GM21737 (cell line): ENCODE results near the gene ULK4.
"Not testable (repeated sequence)": the region's sequence is repeated elsewhere in the genome, so short reads cannot be mapped to it uniquely, and the experiment has no call there.

Source experiments
- ATAC-seq: cut with Tn5 transposase; IDR thresholded peaks from one replicate; pipeline ENCODE4 v1.9.1; 2021; ENCODE audit warnings: mild to moderate bottlenecking, moderate library complexity; ENCODE audit not compliant: unreplicated experiment

ULK4 gene

GRCh38 chr3:41592753-41593510 lies 369.0 kb downstream of the ULK4 start:
- no peak for ATAC-seq

- no peak for ATAC-seq
Observed at GRCh38 chr3:41583014-41583413, 378.9 kb downstream of the ULK4 start.

DNA sequence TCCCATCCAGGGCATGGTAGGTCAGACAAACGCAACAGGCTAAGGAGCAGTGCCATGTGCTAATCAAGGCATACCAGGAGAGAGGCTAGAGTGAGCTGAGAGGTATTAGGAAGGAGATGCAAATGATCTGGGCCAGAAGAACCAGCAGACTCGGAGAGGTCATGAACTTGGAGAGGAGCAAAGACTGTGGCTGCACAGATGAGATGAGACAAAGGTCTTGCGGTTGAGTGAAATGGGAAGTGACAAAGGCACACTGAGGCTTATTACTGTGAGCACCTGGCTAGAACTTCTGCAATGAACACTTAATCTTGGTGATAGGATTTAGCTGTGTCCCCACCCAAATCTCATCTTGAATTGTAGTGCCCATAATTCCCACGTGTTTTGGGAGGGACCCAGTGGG lies 380.2 kb downstream of the ULK4 start:
- peak; percentile 95 for ATAC-seq

DNA sequence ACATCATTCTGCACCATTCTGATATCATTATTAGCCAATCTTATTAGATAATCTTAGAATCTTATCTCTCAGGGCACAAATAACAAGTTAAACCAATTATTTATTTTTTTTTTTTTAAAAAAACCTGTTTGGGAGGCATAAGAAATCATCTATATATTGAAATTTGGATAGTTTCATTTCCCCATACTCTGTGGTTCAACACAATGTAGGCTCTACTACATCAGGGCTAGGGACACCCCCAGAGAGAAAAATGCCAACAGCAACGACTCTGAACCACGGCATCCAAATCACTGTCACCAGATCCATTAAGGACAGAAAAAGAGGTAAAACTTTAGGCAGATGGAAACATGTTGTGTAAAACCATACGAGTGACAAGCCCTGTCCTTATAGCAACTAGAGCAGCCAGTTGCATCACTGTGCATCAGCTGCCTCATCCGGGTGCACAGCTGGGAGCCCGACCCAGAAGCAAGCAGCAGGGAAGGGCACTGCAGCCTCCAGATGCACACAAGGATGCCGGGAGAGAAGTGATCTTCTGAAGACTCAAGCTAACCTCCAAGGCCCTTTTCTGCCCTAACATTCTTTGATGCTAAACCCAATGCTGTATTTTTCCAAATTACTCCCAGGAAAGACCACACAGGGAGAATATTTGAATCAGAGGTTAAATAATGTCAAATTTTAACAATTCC lies 381.5 kb downstream of the ULK4 start:
- no peak for ATAC-seq

DNA sequence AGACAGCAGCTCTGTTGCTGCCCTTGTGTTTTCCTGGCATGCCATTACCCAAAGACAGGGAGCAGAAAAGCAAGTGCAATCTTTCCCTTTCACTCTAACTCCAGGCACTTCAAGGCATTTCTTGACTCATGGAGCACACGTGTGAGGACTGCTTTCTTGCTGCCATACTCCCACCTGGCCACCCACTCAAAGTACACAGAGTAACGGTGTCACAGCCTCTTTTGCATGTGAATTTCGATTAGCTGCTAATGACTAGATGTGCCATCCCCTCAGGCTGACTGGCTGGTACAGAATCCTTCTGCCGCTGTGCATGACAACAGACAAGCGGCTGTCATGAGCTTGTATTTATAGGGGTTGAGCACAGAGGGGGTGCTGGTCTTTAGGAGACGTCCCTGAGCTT lies 382.0 kb downstream of the ULK4 start:
- no peak for ATAC-seq

DNA sequence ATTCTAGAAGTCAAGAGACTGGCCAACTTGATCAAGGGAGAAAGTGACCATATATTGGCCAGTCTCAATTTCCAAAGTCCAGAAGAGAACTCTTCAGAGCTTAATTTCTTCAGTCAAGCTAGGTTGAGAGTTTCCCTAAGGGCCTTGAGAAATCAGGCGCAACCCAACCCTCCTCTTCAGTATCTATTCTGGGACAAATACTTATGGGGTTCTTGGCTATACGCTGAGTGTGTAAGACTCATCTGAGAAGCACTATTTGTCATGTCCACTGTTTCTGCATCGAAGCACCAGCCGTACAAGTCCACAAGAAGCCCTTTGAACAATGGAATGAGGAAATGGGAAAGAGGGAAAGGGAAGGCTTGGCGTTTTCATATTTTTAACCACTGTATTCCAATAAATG lies 383.1 kb downstream of the ULK4 start:
- ATAC-seq = no peak

DNA sequence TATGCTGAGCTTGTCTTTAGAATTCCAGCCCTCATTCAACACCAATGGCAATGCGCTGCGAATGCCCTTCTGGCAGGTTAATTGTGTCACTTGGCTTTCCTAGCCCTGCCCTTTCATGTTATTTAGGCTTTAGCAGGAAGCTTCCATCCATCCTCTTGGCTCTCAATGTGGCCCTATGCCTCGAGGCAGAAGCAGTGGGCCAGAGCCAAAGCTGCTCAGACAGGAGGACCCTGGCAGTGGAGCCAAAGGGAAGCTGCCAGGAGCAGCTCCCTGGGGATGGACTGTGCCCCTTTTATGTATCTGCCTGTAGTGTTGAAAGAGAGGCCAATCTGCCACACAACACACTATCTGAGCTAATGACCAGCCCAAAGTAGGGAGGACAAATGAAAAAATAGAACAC lies 386.2 kb downstream of the ULK4 start:
- no peak for ATAC-seq

DNA sequence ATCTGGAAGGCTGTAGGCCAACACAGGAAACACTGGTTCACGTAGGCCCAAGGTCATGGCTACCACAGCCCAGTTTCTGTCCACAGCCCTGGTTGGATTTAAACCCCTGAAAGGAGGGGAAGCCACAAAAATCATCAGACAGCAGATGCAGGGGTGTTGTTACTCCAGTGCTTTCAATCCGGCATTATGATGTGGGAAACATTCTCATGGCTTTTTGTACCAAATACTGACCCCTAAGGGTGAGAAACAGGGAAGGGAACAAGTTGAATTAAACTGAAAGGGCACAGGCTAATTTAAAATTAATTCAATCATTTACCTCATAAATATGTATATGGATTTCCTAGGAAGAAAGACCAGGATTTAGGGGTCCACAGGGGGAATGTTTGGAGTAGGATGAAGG lies 387.0 kb downstream of the ULK4 start:
- no peak for ATAC-seq

GRCh38 chr3:41573591-41573990 lies 388.3 kb downstream of the ULK4 start:
- ATAC-seq = no peak

DNA sequence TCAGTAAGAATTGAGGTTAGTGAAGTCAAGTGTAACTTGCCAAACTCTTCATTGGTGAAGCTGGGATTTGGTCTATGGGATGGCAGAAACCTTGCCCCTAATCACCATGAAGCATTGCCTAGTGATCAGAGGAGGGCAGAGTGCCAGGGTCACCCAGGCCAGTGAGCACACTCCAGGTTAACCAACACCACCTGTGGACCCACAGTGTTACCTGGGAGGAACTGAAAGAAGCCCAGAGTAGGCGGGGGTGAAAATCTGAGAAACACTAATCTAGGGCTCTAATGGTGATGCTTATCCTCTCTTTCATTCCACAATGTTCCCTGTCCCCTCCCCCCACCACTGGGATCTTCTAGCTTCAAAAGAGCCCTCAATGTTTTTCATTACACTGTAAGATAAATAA lies 389.8 kb downstream of the ULK4 start:
- ATAC-seq = no peak

GRCh38 chr3:41569632-41570305 lies 392.1 kb downstream of the ULK4 start:
- no peak for ATAC-seq

GRCh38 chr3:41565948-41566514 lies 395.9 kb downstream of the ULK4 start:
- ATAC-seq = no peak

DNA sequence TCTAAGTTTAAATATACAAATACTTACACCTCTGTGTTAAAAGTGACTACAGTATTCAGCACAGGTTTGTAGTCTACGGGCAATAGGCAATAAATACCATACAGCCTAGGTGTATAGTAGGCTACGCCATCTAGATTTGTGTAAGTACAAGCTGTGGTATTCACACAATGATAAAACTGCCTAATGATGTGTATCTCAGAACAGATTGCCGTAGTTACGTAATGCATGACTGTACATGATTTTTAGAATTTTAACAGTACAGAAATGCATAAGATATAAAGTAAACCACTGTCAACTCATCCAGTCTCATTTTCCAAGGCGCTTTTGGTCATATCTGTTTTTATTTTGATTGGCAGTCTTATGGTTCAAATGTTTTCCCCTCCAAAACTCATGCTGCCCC lies 396.9 kb downstream of the ULK4 start:
- no peak for ATAC-seq

DNA sequence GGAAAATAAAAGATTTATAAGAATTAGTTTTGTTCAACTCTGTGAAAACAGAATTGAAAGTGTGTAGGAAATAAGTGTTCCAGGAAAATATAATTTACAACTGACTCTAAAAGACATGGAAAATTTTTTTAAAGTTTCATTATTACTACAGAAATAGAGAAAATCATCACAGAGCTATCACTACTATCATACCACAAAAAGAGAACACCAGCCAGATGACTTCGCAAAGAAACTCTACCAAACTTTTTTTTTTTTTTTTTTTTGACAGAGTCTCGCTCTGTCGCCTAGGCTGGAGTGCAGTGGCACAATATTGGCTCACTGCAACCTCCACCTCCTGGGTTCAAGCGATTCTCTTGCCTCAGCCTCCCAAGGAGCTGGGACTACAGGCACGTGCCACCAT lies 405.7 kb downstream of the ULK4 start:
- not testable (repeated sequence) for ATAC-seq

DNA sequence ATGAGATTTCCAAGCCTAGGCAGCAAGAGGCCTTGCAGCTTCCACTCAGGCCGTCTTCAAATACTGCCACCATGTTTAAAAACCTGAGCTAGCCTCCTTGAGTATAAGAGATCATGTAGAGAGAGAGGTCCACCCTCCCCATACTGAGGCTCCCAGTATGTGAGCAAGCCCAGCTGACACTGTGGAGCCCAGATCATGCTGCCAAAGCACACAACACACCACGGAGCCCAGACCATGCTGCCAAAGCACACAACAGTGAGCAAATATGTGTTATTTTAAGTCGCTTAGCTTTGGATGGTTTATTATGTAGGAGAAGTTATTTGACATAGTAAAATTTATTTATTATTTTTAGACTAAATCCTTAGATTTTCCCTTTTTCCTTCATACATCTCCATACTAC lies 428.9 kb downstream of the ULK4 start:
- ATAC-seq = no peak

DNA sequence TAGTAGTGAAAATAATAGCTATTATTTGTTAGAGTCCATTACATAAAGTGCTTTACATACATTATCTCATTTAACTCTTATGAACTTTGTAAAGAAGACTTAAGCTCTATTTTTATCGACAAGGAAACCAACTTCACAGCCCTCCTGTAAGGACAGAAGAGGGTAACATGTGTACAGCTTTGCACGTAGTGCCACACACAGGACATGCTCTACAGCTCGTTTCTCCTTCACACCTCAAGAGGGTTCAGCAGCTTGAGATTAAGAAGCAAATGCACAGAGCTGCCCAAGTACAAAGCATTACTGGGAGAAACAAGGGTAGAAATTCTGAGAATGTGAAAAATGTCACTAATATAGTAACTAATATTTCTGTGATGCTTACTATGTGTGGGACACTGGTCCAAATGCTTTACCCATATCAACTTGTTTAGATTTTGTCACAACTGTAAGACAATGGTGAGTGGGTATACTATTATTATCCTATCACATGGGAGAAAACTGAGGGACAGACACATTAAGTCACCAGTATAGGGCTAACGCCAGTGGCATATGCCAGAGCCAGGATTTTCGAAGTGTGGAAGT lies 434.8 kb downstream of the ULK4 start:
- no peak for ATAC-seq

DNA sequence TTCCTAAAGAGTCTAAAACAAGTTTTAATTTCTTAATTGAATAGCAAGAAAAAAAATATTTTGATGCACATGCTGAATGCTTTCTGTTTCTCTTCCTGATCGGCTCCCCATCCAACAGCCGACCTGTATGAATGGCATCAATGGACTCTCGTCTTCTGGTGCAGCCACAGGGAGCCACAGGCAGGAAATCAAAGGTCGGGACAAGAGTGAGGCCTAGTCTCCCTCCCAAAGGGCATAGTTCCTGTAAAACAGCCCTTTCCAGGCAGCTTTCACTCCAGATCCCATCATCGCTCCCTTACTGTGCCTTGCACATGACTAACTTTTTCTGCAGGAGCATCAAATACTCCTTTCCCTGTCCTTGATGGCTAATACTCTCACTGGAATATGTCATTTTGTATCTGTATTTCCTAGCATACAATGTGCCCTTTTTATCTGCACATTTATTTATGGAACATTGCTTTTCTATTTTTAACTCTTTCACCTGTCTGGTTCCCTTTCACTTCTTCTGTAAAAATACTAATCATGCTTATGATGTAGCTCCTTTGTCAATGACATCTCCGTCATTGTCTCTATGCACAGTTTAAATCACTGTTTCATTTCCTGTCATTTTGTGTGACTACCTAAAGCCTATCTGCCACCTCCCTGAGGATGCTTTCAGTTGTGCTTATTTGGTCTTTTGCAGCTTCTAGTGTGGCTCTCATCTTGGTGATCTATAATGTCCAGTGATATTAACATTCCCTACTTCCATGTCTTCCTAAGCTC lies 436.4 kb downstream of the ULK4 start:
- no peak for ATAC-seq

- ATAC-seq = no peak
Observed at GRCh38 chr3:41523897-41524296, 438.0 kb downstream of the ULK4 start.

DNA sequence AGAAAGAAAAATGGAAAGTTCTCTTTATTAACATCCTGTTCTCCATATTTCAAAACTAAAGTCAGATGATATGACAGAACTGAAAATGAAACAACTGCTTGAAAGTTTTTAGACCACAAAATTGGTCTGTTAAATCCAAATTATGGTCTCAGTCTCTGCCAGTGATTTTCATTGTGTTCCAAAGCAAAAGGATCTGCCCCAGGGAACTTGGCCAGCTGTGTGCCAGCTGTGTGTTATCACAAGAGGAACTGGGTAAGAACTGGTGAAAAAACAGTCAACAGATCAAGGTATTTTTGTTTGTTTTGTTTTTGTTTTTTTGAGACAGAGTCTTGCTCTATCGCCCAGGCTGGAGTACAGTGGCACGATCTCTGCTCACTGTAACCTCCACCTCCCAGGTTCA lies 439.3 kb downstream of the ULK4 start:
- ATAC-seq = peak; percentile 72

GRCh38 chr3:41521010-41521655 lies 440.8 kb downstream of the ULK4 start:
- ATAC-seq = no peak
